Measurements from ENCODE around the gene TAF1A.

DNA sequence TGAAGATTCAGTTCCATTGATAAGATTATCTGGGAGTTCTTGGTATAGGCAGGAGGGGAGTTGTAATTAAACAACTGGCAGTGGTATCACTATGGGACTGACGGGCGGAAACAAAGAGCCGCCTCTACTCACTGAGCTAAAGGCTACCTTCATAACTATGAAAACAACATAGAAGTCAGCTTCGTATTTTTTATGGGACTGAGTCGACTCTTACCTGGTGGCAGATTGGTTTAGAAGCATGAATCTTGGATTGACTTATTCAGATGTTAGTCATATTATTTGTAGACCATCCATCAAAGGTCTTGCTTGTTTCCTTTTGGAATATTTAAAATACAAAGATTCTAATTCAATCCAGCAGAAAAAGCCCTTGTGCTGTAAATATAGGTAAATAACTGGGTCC, 35.6 kb downstream of the TAF1A start:
- TF ChIP-seq, protein P1, sequence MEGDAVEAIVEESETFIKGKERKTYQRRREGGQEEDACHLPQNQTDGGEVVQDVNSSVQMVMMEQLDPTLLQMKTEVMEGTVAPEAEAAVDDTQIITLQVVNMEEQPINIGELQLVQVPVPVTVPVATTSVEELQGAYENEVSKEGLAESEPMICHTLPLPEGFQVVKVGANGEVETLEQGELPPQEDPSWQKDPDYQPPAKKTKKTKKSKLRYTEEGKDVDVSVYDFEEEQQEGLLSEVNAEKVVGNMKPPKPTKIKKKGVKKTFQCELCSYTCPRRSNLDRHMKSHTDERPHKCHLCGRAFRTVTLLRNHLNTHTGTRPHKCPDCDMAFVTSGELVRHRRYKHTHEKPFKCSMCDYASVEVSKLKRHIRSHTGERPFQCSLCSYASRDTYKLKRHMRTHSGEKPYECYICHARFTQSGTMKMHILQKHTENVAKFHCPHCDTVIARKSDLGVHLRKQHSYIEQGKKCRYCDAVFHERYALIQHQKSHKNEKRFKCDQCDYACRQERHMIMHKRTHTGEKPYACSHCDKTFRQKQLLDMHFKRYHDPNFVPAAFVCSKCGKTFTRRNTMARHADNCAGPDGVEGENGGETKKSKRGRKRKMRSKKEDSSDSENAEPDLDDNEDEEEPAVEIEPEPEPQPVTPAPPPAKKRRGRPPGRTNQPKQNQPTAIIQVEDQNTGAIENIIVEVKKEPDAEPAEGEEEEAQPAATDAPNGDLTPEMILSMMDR (IDR thresholded peaks at IDR 0.05; ENCODE audit: insufficient read depth, low read depth, low read length) = no peak
- TF ChIP-seq EZH2 (IDR thresholded peaks at IDR 0.05; ENCODE audit: insufficient read depth, low read length) = no peak

Data from astrocyte (in vitro differentiated cells and primary cell).